H1 (cell line): Measurements from ENCODE around the gene GSKIP. TPM values are rescaled to one million over a fixed set of nuclear protein-coding genes. Genes with fewer than 3 reads are reported as not detected.

Experiments
- CTCF ChIA-PET: fragments of 300-600 bp; sonication (Branson Sonifier 250); formaldehyde crosslinking; loops from one replicate; lab custom pipeline; 2021; ENCODE audit not compliant: partially characterized antibody; lab: Charles Lee
- POLR2A ChIA-PET: fragments of 300-600 bp; sonication (Branson Sonifier 250); formaldehyde crosslinking; loops from one replicate; lab custom pipeline; 2021; ENCODE audit warnings: inconsistent platforms; ENCODE audit not compliant: partially characterized antibody; lab: Charles Lee
- DNase-seq, 2 experiments: peaks; one replicate each; pipeline versions ENCODE4 v3.0.0 to v3.0.0-alpha.2; 2010 to 2022; ENCODE audit warnings: low spot score in 2 of 2, low read depth in 1 of 2, mixed read lengths in 1 of 2
- FAIRE-seq: peaks from 2 replicates; lab custom pipeline; 2011; peaks lifted over from hg19 to GRCh38; lab: Jason Lieb, UNC
- H2AFZ ChIP-seq: 2 replicates; pipeline ENCODE4 v1.8.1; 2012; ENCODE audit warnings: low read length, inconsistent platforms
- H2AK5ac ChIP-seq: 2 replicates; pipeline ENCODE4 v1.6.1; 2013; ENCODE audit warnings: low read depth, low read length
- H2BK120ac ChIP-seq: replicated peaks from 2 replicates; pipeline ENCODE3; 2013; ENCODE audit warnings: low read depth, low read length, inconsistent platforms
- H2BK12ac ChIP-seq: 2 replicates; pipeline ENCODE4 v1.6.1; 2013; ENCODE audit warnings: low read depth, low read length
- H2BK15ac ChIP-seq: 2 replicates; pipeline ENCODE4 v1.6.1; 2013; ENCODE audit warnings: low read length
- H2BK20ac ChIP-seq: 2 replicates; pipeline ENCODE4 v1.6.1; 2013; ENCODE audit warnings: low read length
- H2BK5ac ChIP-seq: 2 replicates; pipeline ENCODE4 v1.6.1; 2013; ENCODE audit warnings: low read depth, low read length
- H3K14ac ChIP-seq: 2 replicates; pipeline ENCODE4 v1.6.1; 2013; ENCODE audit warnings: inconsistent platforms; ENCODE audit not compliant: insufficient read length
- H3K18ac ChIP-seq: 2 replicates; pipeline ENCODE4 v1.6.1; 2013; ENCODE audit warnings: low read length; ENCODE audit errors: extremely low read depth
- H3K23ac ChIP-seq: 2 replicates; pipeline ENCODE4 v1.6.1; 2013; ENCODE audit warnings: inconsistent platforms; ENCODE audit not compliant: insufficient read length
- H3K23me2 ChIP-seq: 2 replicates; pipeline ENCODE4 v1.6.1; 2013; ENCODE audit warnings: low read depth, low read length
- H3K27ac ChIP-seq: 2 replicates; pipeline ENCODE4 v1.6.1; 2011; ENCODE audit warnings: low read depth, low read length, inconsistent platforms
- H3K27me3 ChIP-seq, 4 experiments: replicated peaks in 1 of 4; 1 replicate in 1 of 4; 2 replicates in 3 of 4; pipeline versions ENCODE4 v1.6.1 to v1.8.1; 2011 to 2013; ENCODE audit warnings: low read length in 3 of 4, mild to moderate bottlenecking in 3 of 4, inconsistent platforms in 2 of 4, mixed read lengths in 2 of 4, moderate library complexity in 1 of 4; ENCODE audit not compliant: control insufficient read depth in 3 of 4, insufficient read depth in 3 of 4; ENCODE audit errors: extremely low read depth in 1 of 4
- H3K36me3 ChIP-seq, 4 experiments: 2 replicates each; pipeline versions ENCODE4 v1.6.1 to v1.8.1; 2011 to 2013; ENCODE audit warnings: mild to moderate bottlenecking in 4 of 4, low read length in 3 of 4, moderate library complexity in 2 of 4, control low read depth in 1 of 4, inconsistent platforms in 1 of 4; ENCODE audit not compliant: insufficient read depth in 4 of 4, control insufficient read depth in 2 of 4
- H3K4ac ChIP-seq: replicated peaks from 2 replicates; pipeline ENCODE3; 2013; ENCODE audit warnings: low read length, low read depth, mixed read lengths, inconsistent platforms; ENCODE audit not compliant: insufficient read length
- H3K4me1 ChIP-seq, 4 experiments: replicated peaks in 1 of 4; 1 replicate in 1 of 4; 2 replicates in 3 of 4; pipeline versions ENCODE4 v1.6.1 to v1.8.1; 2011 to 2013; ENCODE audit warnings: low read length in 3 of 4, inconsistent platforms in 2 of 4, mixed read lengths in 1 of 4; ENCODE audit not compliant: insufficient read depth in 4 of 4, control insufficient read depth in 3 of 4
- H3K4me2 ChIP-seq, 2 experiments: 2 replicates each; pipeline versions ENCODE4 v1.6.1 to v1.8.1; 2011 to 2013; ENCODE audit warnings: low read depth in 2 of 2, low read length in 2 of 2, control low read depth in 1 of 2, inconsistent platforms in 1 of 2, mild to moderate bottlenecking in 1 of 2; ENCODE audit not compliant: insufficient read depth in 1 of 2
- H3K4me3 ChIP-seq, 4 experiments: fragments of 200-600, 300-600 bp in 1 of 4; sonication (generic), shearing (Covaris generic), sonication (Bioruptor Twin) in 1 of 4; 2 replicates each; pipeline versions ENCODE4 v1.5.1 to v1.8.1; 2011 to 2016; ENCODE audit warnings: low read length in 4 of 4, low read depth in 3 of 4, control low read depth in 2 of 4, inconsistent platforms in 2 of 4, mild to moderate bottlenecking in 2 of 4, mixed read lengths in 1 of 4, moderate library complexity in 1 of 4; ENCODE audit not compliant: insufficient read depth in 2 of 4; ENCODE audit errors: extremely low read depth in 1 of 4
- H3K56ac ChIP-seq: replicated peaks from 2 replicates; pipeline ENCODE3; 2013; ENCODE audit warnings: low read depth, mild to moderate bottlenecking, mixed read lengths, low read length, inconsistent platforms; ENCODE audit not compliant: insufficient read length
- H3K79me1 ChIP-seq: 2 replicates; pipeline ENCODE4 v1.6.1; 2013; ENCODE audit warnings: low read depth, low read length, control low read depth
- H3K79me2 ChIP-seq, 2 experiments: 2 replicates each; pipeline versions ENCODE4 v1.6.1 to v1.8.1; 2012 to 2013; ENCODE audit warnings: low read length in 2 of 2, mild to moderate bottlenecking in 2 of 2, inconsistent platforms in 1 of 2; ENCODE audit not compliant: insufficient read depth in 2 of 2, control insufficient read depth in 1 of 2
- H3K9ac ChIP-seq, 4 experiments: replicated peaks in 1 of 4; 1 replicate in 1 of 4; 2 replicates in 3 of 4; pipeline versions ENCODE4 v1.6.1 to v1.8.1; 2011 to 2013; ENCODE audit warnings: low read depth in 3 of 4, low read length in 3 of 4, control low read depth in 2 of 4, mild to moderate bottlenecking in 2 of 4, moderate library complexity in 2 of 4, inconsistent platforms in 1 of 4; ENCODE audit errors: extremely low read depth in 1 of 4
- H3K9me3 ChIP-seq, 2 experiments: 2 replicates each; pipeline versions ENCODE4 v1.6.1 to v1.8.1; 2012 to 2013; ENCODE audit warnings: mild to moderate bottlenecking in 2 of 2, moderate library complexity in 2 of 2, control low read depth in 1 of 2, inconsistent platforms in 1 of 2, low read depth in 1 of 2, low read length in 1 of 2, mixed read lengths in 1 of 2; ENCODE audit not compliant: insufficient read depth in 2 of 2
- H4K20me1 ChIP-seq, 2 experiments: replicated peaks in 1 of 2; 2 replicates each; pipeline versions ENCODE3 to v1.8.1; 2011 to 2013; ENCODE audit warnings: inconsistent platforms in 2 of 2, low read length in 2 of 2, mild to moderate bottlenecking in 1 of 2; ENCODE audit not compliant: insufficient read depth in 2 of 2, control insufficient read depth in 1 of 2
- H4K5ac ChIP-seq: 2 replicates; pipeline ENCODE4 v1.6.1; 2013; ENCODE audit warnings: low read length, low read depth, mixed read lengths, inconsistent platforms; ENCODE audit not compliant: insufficient read length
- H4K8ac ChIP-seq: 2 replicates; pipeline ENCODE4 v1.8.0; 2013; ENCODE audit warnings: mild to moderate bottlenecking, moderate library complexity, low read length, inconsistent platforms; ENCODE audit not compliant: insufficient read depth; ENCODE audit errors: extremely low read depth
- H4K91ac ChIP-seq: replicated peaks from 2 replicates; pipeline ENCODE3; 2013; ENCODE audit warnings: low read length, mixed read lengths, inconsistent platforms; ENCODE audit not compliant: insufficient read length
- RXRA ChIP-seq: IDR thresholded peaks from 2 replicates; pipeline ENCODE4 v1.6.1; 2011; ENCODE audit warnings: low read depth, mild to moderate bottlenecking, low read length, moderate library complexity; ENCODE audit not compliant: insufficient read depth
- TBP ChIP-seq: IDR thresholded peaks from 2 replicates; pipeline ENCODE4 v1.6.1; 2011; ENCODE audit warnings: low read depth, low read length, improper control_type of control experiment
- WGBS, 2 experiments: shearing (Covaris generic) in 1 of 2; methylation state at CpG; one replicate each; pipeline versions ENCODE4 v1.1.6 to v1.1.7; 2013 to 2015; ENCODE audit warnings: low lambda C conversion rate in 2 of 2, mixed read lengths in 2 of 2, inconsistent platforms in 1 of 2, low coverage in 1 of 2, missing lambda C conversion rate in 1 of 2; ENCODE audit not compliant: insufficient replicate concordance in 2 of 2, insufficient coverage in 1 of 2, insufficient read length in 1 of 2; ENCODE audit errors: extremely low coverage in 1 of 2, missing lambda C conversion rate in 1 of 2; 5-methylcytosine and 5-hydroxymethylcytosine counted together
- polyA plus RNA-seq, 7 experiments: library from polyadenylated mRNA; depleted of rRNA in 3 of 7; stranded (reverse) in 5 of 7; unstranded in 2 of 7; fragments of >200 nt in 5 of 7; fragments of 200-250 nt in 2 of 7; gene quantifications; 1 replicate in 5 of 7; 2 replicates in 1 of 7; 4 replicates in 1 of 7; pipeline versions ENCODE4 v1.2.1 to v1.2.3, GENCODE V29; 2011 to 2013; ENCODE audit warnings: missing spikeins in 2 of 7, mixed read lengths in 2 of 7
- small RNA-seq: library from polyadenylated mRNA; stranded (forward); fragments of <200 nt; extraction: miRNeasy Mini kit (QIAGEN cat#:217004); gene quantifications from one replicate; pipeline ENCODE3, GENCODE V24; 2013; ENCODE audit not compliant: insufficient read depth
- total RNA-seq: library from RNA; stranded (reverse); fragmentation: NEBNext Ultra II Directional; extraction: Animal tissue kit (Norgen Biotek cat#: 25700); gene quantifications from 2 replicates; pipeline ENCODE4 v1.2.1, GENCODE V29; 2021

The GSKIP gene
- total and polyA plus RNA-seq, 2 of the 8 experiments (the other 6 are each of a cell fraction or from before 2014, with no cell fraction given), result 20.3 to 37.1 TPM

DNA sequence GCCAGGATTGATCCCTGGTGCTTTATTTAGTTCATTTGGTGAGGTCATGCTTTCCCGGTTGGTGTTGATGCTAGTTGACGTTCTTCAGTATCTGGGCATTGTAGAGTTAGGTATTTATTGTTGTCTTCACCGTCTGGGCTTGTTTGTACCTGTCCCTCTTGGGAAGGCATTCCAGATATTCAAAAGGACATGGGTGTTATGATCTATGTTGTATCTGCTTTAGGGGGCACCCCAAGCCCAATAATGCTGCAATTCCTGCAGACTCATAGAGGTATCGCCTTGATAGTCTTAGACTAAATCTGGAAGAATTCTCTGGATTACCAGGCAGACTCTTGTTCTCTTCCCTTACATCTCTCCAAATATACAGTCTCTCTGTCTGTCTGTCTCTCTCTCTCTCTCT lies 70.7 kb downstream of the GSKIP start:
- no peak overlapping the region for H4K91ac ChIP-seq

More for the DNA sequence above, 70.7 kb downstream of the GSKIP start:
- no peak overlapping the region for H4K8ac ChIP-seq
- H2BK120ac ChIP-seq, result no peak overlapping the region
- no peak overlapping the region for H3K4ac ChIP-seq
- no peaks in the 10 kb centered on the region for H3K36me3 ChIP-seq
- no peak overlapping the region for H3K4me3 ChIP-seq
- TF ChIP-seq TBP, result no peak
- TF ChIP-seq RXRA, result no peak
- H3K23ac ChIP-seq, result no peak overlapping the region
- DNase-seq (no peak), FAIRE-seq (no peak)
- no peak overlapping the region for H3K9ac ChIP-seq
- no peak overlapping the region for H3K14ac ChIP-seq
- H3K9me3 ChIP-seq, result no peaks in the 10 kb centered on the region
- ChIA-PET CTCF (interaction anchor here (0.9 kb wide), 1 partner anchor 10 kb away, joined by 4 read pairs; no protein-coding TSS in a partner anchor), POLR2A (no interaction called here)
- no peak overlapping the region for H2BK15ac ChIP-seq
- H3K18ac ChIP-seq, result no peak overlapping the region
- no peak overlapping the region for H3K4me2 ChIP-seq
- no peaks in the 10 kb centered on the region for H3K4me1 ChIP-seq
- H2AK5ac ChIP-seq, result no peak overlapping the region
- no peak overlapping the region for H2BK20ac ChIP-seq
- no peaks in the 10 kb centered on the region for H3K79me1 ChIP-seq
- H3K27me3 ChIP-seq, result no peaks in the 10 kb centered on the region
- no peaks in the 10 kb centered on the region for H4K20me1 ChIP-seq
- no peak overlapping the region for H2BK12ac ChIP-seq
- H2BK5ac ChIP-seq, result no peak overlapping the region
- WGBS, 2 experiments, result 89% methylated on average over 4 of the region's 4 CpGs; no CpG with 5 or more reads in 1 of the 2 experiments
- no peak overlapping the region for H3K56ac ChIP-seq
- H3K79me2 ChIP-seq, result no peaks in the 10 kb centered on the region
- H2AFZ ChIP-seq, result no peak overlapping the region
- H3K27ac ChIP-seq, result no peak overlapping the region
- no peaks in the 10 kb centered on the region for H3K23me2 ChIP-seq
- H4K5ac ChIP-seq, result no peak overlapping the region

Small RNAs within 50 kb of the gene (small RNA-seq; reads per million reads assigned to genes)
- 1.9 reads per million, percentile 12 among the genes with 10 or more reads in this experiment for gene RNU2-33P

Other genes with a start within 250 kb of the GSKIP start
- 0.13 TPM in 2 replicates for gene BDKRB2, start 158.7 kb upstream of the GSKIP start, total RNA-seq
- 0.21 and 0.24 TPM in 2 replicates for gene BDKRB2, start 158.7 kb upstream of the GSKIP start, polyA plus RNA-seq (2011; rRNA removed)
- gene BDKRB1, start 107.3 kb upstream of the GSKIP start, total RNA-seq, result not detected in 2 replicates
- 0.17 and 0.27 TPM in 2 replicates for gene BDKRB1, start 107.3 kb upstream of the GSKIP start, polyA plus RNA-seq (2011; rRNA removed)
- 14.2 and 14.4 TPM in 2 replicates for gene ATG2B, start 185 bp upstream of the GSKIP start, total RNA-seq
- gene ATG2B, start 185 bp upstream of the GSKIP start, polyA plus RNA-seq (2011; rRNA removed), result 3.8 and 4.6 TPM in 2 replicates
- gene AK7, start 28.6 kb downstream of the GSKIP start, total RNA-seq, result 7.0 and 8.0 TPM in 2 replicates
- 2.9 and 3.9 TPM in 2 replicates for gene AK7, start 28.6 kb downstream of the GSKIP start, polyA plus RNA-seq (2011; rRNA removed)
- 234 and 239 TPM in 2 replicates for gene PAPOLA, start 138.9 kb downstream of the GSKIP start, total RNA-seq
- 81.9 and 163 TPM in 2 replicates for gene PAPOLA, start 138.9 kb downstream of the GSKIP start, polyA plus RNA-seq (2011; rRNA removed)